ENCODE measurements around the gene MT4. TPM values are rescaled to one million over a fixed set of nuclear protein-coding genes. Genes with fewer than 3 reads are reported as not detected.

Gene MT4
- total RNA-seq, 1 experiment from 2014 or later, result not detected

DNA sequence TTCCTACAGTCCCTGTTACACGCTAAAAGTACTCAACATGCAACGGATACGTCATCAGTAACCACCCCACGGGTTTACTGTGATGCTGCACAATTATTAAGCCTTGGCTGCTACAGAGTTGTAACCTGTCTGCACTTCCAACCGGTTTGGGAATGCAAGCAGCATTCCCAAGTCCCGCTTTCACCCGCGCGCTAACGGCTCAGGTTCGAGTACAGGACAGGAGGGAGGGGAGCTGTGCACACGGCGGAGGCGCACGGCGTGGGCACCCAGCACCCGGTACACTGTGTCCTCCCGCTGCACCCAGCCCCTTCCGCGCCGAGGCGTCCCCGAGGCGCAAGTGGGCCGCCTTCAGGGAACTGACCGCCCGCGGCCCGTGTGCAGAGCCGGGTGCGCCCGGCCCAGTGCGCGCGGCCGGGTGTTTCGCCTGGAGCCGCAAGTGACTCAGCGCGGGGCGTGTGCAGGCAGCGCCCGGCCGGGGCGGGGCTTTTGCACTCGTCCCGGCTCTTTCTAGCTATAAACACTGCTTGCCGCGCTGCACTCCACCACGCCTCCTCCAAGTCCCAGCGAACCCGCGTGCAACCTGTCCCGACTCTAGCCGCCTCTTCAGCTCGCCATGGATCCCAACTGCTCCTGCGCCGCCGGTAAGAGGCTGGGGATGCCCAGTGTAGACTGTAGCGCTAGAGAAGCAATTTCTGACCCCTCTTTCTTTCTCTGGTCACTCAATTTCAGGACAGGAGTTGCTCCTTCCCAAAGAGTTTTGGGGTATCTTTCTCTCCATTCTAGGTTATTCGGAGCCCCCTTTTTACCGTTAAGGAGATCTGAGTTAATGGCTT, 43.4 kb downstream of the MT4 start, which contains the start of gene MT2A:
MT2A (plus strand) TSS at position 542 of the 833 bp plus-strand sequence; CDS start at position 614, 72 bp downstream.
- DNase-seq, result peak; percentile 100
- Histone ChIP-seq H3K27me3 (no peaks in the 10 kb centered on the region), H3K36me3 (peaks cover 12% of the 10 kb centered on the region), H3K4me3 (peak within 1 kb of the TSS; percentile 74), H3K9me3 (no peaks in the 10 kb centered on the region)

DNA sequence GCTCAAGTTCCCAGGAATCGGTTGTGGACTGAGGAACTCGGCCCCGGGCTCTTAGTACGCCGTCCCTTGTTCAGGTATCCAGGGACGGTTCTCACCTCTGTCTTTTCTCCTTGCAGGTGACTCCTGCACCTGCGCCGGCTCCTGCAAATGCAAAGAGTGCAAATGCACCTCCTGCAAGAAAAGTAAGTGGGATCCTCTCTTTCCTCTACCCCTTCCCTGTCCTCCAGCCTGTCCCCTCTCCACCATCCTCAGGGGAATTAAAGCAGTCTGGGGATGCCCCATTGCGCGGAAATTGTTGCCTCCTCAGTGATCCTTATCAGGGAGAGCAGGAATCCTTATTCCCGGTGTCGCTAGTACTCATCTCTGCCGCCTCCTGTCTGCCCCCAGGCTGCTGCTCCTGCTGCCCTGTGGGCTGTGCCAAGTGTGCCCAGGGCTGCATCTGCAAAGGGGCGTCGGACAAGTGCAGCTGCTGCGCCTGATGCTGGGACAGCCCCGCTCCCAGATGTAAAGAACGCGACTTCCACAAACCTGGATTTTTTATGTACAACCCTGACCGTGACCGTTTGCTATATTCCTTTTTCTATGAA, 44.1 kb downstream of the MT4 start:
- peak; percentile 54 for DNase-seq
- Histone ChIP-seq H3K27me3 (no peaks in the 10 kb centered on the region), H3K9me3 (no peaks in the 10 kb centered on the region; the same call in 1 of the 2 replicates), H3K4me3 (peak overlapping the region; percentile 74), H3K36me3 (peaks cover 12% of the 10 kb centered on the region)

DNA sequence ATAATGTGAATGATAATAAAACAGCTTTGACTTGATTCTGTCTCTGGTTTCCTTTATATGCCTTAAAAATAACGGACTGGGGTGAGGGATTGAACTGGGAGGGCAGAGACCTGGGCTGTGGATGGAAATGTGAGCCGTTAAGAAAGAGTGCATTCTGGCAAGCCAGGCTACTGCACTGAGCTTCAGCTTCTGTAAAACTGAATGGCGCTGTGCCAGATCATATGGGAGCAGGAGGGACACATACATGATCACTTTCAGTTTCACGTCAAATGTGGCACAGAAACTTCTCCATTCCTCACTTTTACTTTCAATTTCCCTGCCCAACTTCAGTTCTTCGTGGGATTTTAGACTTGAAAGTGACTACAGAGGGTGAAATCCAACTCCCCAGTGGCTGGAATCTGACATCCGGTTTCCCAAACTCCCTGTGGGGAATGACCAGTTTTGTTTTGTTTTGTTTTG, 44.6 kb downstream of the MT4 start:
- peak overlapping the region; percentile 74 for H3K4me3 ChIP-seq
- DNase-seq, result peak; percentile 78
- no peaks in the 10 kb centered on the region; the same call in 1 of the 2 replicates for H3K9me3 ChIP-seq
- peaks cover 12% of the 10 kb centered on the region for H3K36me3 ChIP-seq
- no peaks in the 10 kb centered on the region for H3K27me3 ChIP-seq

DNA sequence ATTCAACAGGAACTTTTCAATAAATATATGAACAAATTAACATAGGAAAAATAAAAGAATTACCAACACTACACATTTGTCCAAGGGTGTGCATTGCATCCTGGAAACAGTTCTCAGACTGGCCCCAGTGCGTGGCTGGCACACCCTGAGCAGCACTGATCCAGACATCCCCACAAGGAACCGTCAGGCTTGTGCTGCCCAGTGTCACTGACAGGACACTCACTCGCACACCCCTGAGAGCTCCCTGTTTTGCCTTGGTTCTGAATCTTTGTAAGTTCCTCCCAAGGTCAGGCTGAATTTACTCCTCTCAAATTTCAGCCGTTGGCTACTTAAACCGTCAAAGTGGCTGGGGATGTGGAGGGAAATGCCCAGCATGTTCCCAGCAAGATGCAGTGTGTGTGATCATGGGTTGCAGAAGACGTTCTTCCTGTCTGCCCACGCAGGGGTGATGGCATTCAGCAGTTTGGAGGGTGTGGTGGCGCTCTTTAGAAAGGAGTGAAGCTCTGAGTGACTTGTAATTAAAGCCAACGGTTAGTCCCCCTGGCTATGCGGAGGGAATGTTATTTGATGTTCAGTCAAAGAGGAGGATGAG, 45.2 kb downstream of the MT4 start:
- peak; percentile 98 for DNase-seq
- peaks cover 12% of the 10 kb centered on the region for H3K36me3 ChIP-seq
- no peaks in the 10 kb centered on the region for H3K27me3 ChIP-seq
- no peaks in the 10 kb centered on the region; the same call in 1 of the 2 replicates for H3K9me3 ChIP-seq
- peak overlapping the region; percentile 74 for H3K4me3 ChIP-seq

DNA sequence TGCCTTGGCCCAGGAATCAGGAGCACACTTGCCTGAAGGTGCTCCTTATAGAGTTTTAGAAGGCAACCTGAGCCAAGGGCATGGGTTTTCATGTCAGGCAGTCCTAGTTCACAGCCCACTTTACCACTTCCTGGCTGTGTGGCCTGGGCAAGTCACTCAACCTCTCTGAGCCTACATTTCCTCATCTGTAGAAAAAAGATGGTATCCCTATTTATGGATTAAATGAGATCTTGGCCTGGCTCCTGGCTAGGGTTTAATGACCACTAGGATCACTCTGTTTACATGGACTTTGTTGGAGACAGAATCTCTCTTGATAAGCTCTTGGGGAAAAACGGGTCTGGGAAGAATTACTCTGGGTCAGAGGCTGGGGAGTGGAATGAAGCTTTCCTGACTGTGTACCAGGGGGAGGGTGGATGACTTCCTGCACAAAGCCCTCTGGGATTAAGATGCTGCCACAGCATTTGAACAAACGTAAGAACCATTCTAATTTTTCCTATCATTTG, 45.8 kb downstream of the MT4 start:
- DNase-seq, result peak; percentile 62
- Histone ChIP-seq H3K27me3 (no peaks in the 10 kb centered on the region), H3K4me3 (peak overlapping the region; percentile 74), H3K9me3 (no peaks in the 10 kb centered on the region; the same call in 1 of the 2 replicates), H3K36me3 (peaks cover 12% of the 10 kb centered on the region)

DNA sequence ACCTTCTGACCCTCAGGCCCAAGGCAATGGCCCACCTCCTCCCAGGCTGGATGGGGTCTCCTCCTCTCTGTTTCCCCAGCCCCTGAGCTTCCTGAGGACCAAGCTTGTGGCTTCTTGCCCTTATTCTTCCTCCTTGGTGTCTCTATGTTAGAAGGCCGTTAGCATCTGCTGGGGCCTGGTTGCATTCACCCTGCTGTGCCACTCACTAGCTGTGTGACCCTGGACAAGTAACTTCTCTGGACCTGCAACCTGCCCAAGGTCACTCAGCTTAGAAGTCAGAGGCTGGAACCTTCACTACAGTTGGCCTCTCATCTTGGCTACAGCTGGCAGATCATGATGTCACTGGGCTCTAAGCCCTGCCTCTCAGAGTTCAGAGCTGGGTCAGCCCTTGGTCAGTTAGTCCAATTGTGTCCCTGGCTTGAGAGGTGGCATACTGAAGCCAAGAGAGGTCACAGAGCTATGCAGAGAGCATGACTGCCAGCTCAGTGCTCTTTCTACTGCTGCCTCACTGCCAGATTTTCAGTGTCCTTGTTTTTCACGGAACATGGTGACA, 46.5 kb downstream of the MT4 start:
- no peaks in the 10 kb centered on the region; the same call in 1 of the 2 replicates for H3K9me3 ChIP-seq
- DNase-seq, result peak; percentile 96
- H3K27me3 ChIP-seq, result no peaks in the 10 kb centered on the region
- H3K4me3 ChIP-seq, result peak overlapping the region; percentile 74; the same call in 1 of the 2 replicates
- peaks cover 12% of the 10 kb centered on the region for H3K36me3 ChIP-seq

DNA sequence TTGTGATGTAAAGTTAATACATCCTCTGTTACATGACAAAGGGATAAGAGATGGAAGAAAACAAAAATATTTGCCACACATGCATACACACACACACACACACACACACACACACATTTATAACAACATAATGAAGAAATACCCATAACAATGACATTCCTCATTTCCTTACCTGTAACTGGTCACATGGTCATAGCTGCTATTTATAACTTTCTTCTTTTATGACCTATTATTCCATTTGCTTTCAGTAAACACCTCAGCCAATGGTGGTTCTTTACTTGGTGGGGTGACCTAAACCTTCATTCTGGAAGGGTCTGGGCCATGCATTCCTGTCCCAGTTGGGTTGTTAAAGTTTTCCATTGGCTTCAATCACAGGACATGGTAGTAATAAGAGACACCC, 48.8 kb downstream of the MT4 start:
- H3K4me3 ChIP-seq, result no peak overlapping the region
- DNase-seq, result no peak
- H3K27me3 ChIP-seq, result no peaks in the 10 kb centered on the region
- peaks cover 10% of the 10 kb centered on the region for H3K36me3 ChIP-seq
- no peaks in the 10 kb centered on the region; the same call in 1 of the 2 replicates for H3K9me3 ChIP-seq

DNA sequence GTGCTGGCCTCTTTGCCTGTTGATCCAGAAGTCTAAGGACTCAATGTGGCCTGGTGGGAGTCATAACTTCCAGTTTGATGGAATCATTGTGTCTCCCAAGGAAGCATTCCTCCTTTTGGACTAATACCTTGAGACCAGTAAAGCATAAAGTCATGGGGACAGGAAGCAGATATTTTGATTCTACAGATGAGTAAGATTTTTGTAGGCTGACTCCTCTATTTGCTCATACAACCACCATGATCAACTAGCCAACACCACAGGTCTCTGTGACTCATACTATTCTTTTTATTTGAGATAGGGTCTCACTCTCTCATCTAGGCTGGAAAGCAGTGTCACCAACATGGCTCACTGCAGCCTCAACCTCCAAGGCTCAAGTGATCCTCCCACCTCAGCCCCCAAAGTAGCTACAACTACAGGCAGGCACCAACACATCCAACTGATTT, 49.7 kb downstream of the MT4 start:
- Histone ChIP-seq H3K4me3 (no peak overlapping the region), H3K36me3 (peaks cover 1% of the 10 kb centered on the region), H3K27me3 (no peaks in the 10 kb centered on the region), H3K9me3 (no peaks in the 10 kb centered on the region; the same call in 1 of the 2 replicates)
- no peak for DNase-seq

DNA sequence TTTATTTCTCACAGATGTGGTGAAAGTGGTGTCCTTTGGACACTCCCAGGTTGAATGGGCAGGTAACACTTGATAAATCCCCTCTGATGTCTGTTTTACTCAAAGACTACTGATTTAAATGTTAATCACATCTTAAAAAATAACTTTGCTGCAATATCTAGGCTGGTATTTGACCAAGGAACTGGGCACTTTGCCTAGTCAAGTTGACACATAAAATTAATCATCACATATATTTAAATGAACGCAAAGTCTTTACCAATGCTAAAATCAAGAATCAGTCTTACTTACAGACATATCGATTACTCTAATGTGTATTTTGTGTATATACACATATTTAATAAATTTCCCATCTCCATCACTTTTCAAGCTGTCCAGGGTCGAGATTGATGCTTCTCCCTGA, 50.5 kb downstream of the MT4 start:
- no peak for DNase-seq
- no peaks in the 10 kb centered on the region; the same call in 1 of the 2 replicates for H3K9me3 ChIP-seq
- no peaks in the 10 kb centered on the region for H3K27me3 ChIP-seq
- H3K36me3 ChIP-seq, result no peaks in the 10 kb centered on the region
- no peak overlapping the region for H3K4me3 ChIP-seq

DNA sequence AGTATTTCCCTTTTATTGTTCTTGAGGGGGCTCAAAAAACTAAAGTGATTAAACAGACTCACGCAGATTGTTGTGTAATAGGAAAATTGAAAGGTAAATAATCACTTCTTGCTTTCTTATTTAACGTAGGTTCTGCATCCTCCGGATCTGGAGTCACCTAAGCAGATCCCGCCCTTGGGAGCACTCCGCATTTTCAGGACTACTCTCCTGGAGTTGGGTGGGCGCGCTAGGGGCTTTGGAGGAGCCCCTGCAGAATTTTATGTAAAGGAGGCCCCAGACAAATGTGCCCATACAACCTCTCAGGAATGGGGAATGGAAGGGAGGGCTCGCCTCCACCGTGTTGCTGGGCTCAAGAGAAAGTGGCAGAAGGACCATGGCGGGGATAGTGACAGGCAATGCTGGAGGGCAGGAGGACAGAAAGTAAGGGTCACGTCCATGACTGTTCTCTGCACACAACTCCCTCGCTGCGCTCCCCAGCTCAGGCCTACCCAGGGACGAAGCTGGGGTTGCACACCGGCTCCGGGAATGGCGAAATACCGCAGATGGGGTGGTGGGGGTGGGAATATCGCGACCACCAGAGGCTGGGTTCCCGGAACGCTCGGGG, 51.8 kb downstream of the MT4 start:
- Histone ChIP-seq H3K9me3 (no peaks in the 10 kb centered on the region; the same call in 1 of the 2 replicates), H3K4me3 (peak overlapping the region; percentile 44), H3K36me3 (no peaks in the 10 kb centered on the region), H3K27me3 (no peaks in the 10 kb centered on the region)
- DNase-seq, result no peak

DNA sequence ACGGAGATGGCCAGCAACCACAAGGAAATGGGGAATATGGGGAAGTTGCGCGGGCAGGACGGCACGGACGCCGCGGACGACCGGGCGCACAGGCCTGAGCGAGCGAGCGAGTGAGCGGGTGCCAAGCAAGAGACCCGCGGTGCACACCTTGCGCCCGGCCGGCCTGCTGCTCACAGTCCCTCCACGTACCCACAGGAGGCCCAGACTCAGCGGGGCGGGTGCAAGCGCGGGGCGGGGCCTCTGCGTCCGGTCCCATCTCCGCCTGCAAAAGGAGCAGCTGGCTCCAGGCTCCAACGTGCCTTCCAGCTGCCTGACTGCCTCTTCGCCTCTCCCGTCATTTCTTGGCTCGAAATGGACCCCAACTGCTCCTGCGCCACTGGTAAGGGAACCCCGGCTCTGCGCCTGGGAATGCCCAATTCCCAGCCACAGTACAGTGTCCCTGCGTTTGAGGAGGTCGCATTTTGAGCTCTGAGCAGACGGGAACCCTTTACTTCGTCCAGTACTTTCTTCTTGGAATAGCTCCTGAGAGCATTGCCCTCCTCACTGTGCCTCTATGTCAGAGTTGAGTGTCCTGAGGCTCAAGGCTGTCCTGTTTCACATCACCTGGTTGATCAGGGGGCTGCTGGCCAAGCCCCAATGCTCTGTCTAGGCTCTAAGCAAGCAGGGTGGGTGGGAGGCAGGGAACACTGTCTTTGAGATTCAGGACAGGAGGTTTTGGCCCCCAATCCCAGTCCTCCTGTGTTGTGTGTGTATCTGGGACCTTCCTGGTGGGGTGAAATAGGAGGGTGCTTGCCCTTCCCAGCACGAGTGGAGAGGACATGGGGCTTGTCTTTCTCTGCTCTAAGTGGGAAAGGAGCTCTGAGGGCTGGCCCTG, 52.6 kb downstream of the MT4 start:
- Histone ChIP-seq H3K27me3 (no peaks in the 10 kb centered on the region), H3K36me3 (no peaks in the 10 kb centered on the region), H3K4me3 (peak overlapping the region; percentile 44), H3K9me3 (no peaks in the 10 kb centered on the region; the same call in 1 of the 2 replicates)
- peak; percentile 98 for DNase-seq

DNA sequence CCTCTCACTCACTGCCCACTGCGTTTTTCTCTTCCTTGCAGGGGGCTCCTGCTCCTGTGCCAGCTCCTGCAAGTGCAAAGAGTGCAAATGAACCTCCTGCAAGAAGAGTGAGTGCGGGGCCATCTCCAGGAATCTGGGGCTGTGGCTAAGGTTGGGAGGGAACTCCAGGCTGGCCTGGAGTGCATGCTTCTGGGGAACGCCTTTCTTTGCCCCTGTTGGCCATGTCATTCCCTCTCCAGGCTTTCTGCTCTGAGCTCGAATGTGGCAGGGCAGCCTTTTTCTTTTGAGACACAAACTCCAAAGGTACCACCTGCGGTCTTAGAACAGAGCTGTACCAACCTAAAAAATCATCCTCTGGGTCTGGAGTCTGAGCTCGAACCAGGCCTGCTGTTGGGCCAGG, 53.3 kb downstream of the MT4 start:
- DNase-seq, result no peak
- H3K27me3 ChIP-seq, result no peaks in the 10 kb centered on the region
- no peaks in the 10 kb centered on the region; the same call in 1 of the 2 replicates for H3K9me3 ChIP-seq
- no peaks in the 10 kb centered on the region for H3K36me3 ChIP-seq
- peak overlapping the region; percentile 44; the same call in 1 of the 2 replicates for H3K4me3 ChIP-seq
